ENCODE measurements around the gene SARM1. TPM values are rescaled to one million over a fixed set of nuclear protein-coding genes. Genes with fewer than 3 reads are reported as not detected.

The SARM1 gene
- polyA plus RNA-seq, 1 donor (not counting 4 experiments of a cell fraction or from before 2014, with no cell fraction given): 0.90 TPM

- Histone ChIP-seq H3K79me2 (ENCODE audit: control insufficient read depth, insufficient read depth, low read length) (peaks cover 39% of the 10 kb centered on the region), H2AFZ (ENCODE audit: control insufficient read depth, low read length) (no peak overlapping the region), H3K9me3 (ENCODE audit: control insufficient read depth, low read depth, low read length) (no peaks in the 10 kb centered on the region), H3K4me1 (ENCODE audit: control insufficient read depth, extremely low read depth, insufficient read depth, low read length) (peaks cover 28% of the 10 kb centered on the region), H3K4me3 (ENCODE audit: control insufficient read depth in 2 of 3, extremely low read depth in 1 of 3, insufficient read depth in 2 of 3, low read depth in 1 of 3, low read length in 3 of 3) (no peak overlapping the region), H3K9me1 (ENCODE audit: control insufficient read depth, extremely low read depth, insufficient read depth, low read length) (peaks cover 2% of the 10 kb centered on the region), H3K36me3 (ENCODE audit: control insufficient read depth in 2 of 2, extremely low read depth in 1 of 2, insufficient read depth in 2 of 2, low read length in 2 of 2) (peaks cover 6 to 14% of the 10 kb centered on the region in 2 experiments), H3K27ac (ENCODE audit: control insufficient read depth, insufficient read depth, low read length) (no peak overlapping the region), H3K4me2 (ENCODE audit: control insufficient read depth, extremely low read depth, insufficient read depth, low read depth, low read length) (no peak overlapping the region), H4K20me1 (ENCODE audit: control insufficient read depth, extremely low read depth, insufficient read depth, low read length) (no peaks in the 10 kb centered on the region), H3K27me3 (ENCODE audit: control insufficient read depth, extremely low read depth, insufficient read depth, low read length) (no peaks in the 10 kb centered on the region), H3K9ac (ENCODE audit: control insufficient read depth, extremely low read depth, insufficient read depth, low read length) (no peak overlapping the region)
- FAIRE-seq: no peak
- no peak for DNase-seq (ENCODE audit: low read depth, low spot score)
- dilution Hi-C loops (cut with MboI; ENCODE audit: extremely low pct_ligation_motif_present, low sequenced_read_pairs): no loop called here
- TF ChIP-seq CTCF (optimal IDR thresholded peaks at IDR 0.05 in 1 of 3, IDR thresholded peaks at IDR 0.05 in 1 of 3, conservative IDR thresholded peaks at IDR 0.05 in 1 of 3; ENCODE audit: extremely low read depth in 1 of 3, insufficient read depth in 2 of 3, low read length in 3 of 3) (no peak), EZH2 (IDR thresholded peaks at IDR 0.05; ENCODE audit: low read length) (no peak)
Observed at GRCh38 chr17:28324781-28325180, 46.7 kb upstream of the SARM1 start.

- dilution Hi-C loops (cut with MboI; ENCODE audit: extremely low pct_ligation_motif_present, low sequenced_read_pairs): no loop called here
- Histone ChIP-seq H4K20me1 (ENCODE audit: control insufficient read depth, extremely low read depth, insufficient read depth, low read length) (no peaks in the 10 kb centered on the region), H3K36me3 (ENCODE audit: control insufficient read depth in 2 of 2, extremely low read depth in 1 of 2, insufficient read depth in 2 of 2, low read length in 2 of 2) (peaks cover 7 to 14% of the 10 kb centered on the region in 2 experiments), H2AFZ (ENCODE audit: control insufficient read depth, low read length) (no peak overlapping the region), H3K4me3 (ENCODE audit: control insufficient read depth in 2 of 3, extremely low read depth in 1 of 3, insufficient read depth in 2 of 3, low read depth in 1 of 3, low read length in 3 of 3) (no peak overlapping the region), H3K9me1 (ENCODE audit: control insufficient read depth, extremely low read depth, insufficient read depth, low read length) (peaks cover 2% of the 10 kb centered on the region), H3K4me2 (ENCODE audit: control insufficient read depth, extremely low read depth, insufficient read depth, low read depth, low read length) (no peak overlapping the region), H3K9ac (ENCODE audit: control insufficient read depth, extremely low read depth, insufficient read depth, low read length) (no peak overlapping the region), H3K27ac (ENCODE audit: control insufficient read depth, insufficient read depth, low read length) (no peak overlapping the region), H3K79me2 (ENCODE audit: control insufficient read depth, insufficient read depth, low read length) (peaks cover 35% of the 10 kb centered on the region), H3K4me1 (ENCODE audit: control insufficient read depth, extremely low read depth, insufficient read depth, low read length) (peaks cover 24% of the 10 kb centered on the region), H3K27me3 (ENCODE audit: control insufficient read depth, extremely low read depth, insufficient read depth, low read length) (no peaks in the 10 kb centered on the region), H3K9me3 (ENCODE audit: control insufficient read depth, low read depth, low read length) (no peaks in the 10 kb centered on the region)
- DNase-seq (ENCODE audit: low read depth, low spot score): no peak
- TF ChIP-seq EZH2 (IDR thresholded peaks at IDR 0.05; ENCODE audit: low read length) (no peak), CTCF (optimal IDR thresholded peaks at IDR 0.05 in 1 of 3, IDR thresholded peaks at IDR 0.05 in 1 of 3, conservative IDR thresholded peaks at IDR 0.05 in 1 of 3; ENCODE audit: extremely low read depth in 1 of 3, insufficient read depth in 2 of 3, low read length in 3 of 3) (no peak)
- no peak for FAIRE-seq
Observed at GRCh38 chr17:28325211-28325610, 46.3 kb upstream of the SARM1 start.

Measured in keratinocyte (primary cell).